Fibroblast of villous mesenchyme (primary cell): ENCODE measurements around the gene APOD. TPM values are rescaled to one million over a fixed set of nuclear protein-coding genes. Genes with fewer than 3 reads are reported as not detected.

Experiments used
- DNase-seq: peaks from one replicate; pipeline ENCODE4 v3.0.0-alpha.2; 2010; ENCODE audit warnings: low read depth
- H3K4me3 ChIP-seq: 2 replicates; pipeline ENCODE4 v1.5.1; 2011; ENCODE audit warnings: low read depth, mild to moderate bottlenecking, low read length
- CTCF ChIP-seq: IDR thresholded peaks from 2 replicates; pipeline ENCODE4 v1.5.1; 2012; ENCODE audit warnings: low read depth, mild to moderate bottlenecking, low read length; ENCODE audit not compliant: insufficient read depth
- total RNA-seq: library from RNA; depleted of rRNA; stranded (reverse); fragments of >200 nt; gene quantifications from 2 replicates; pipeline ENCODE4 v1.2.3, GENCODE V29; 2012

APOD gene
- total RNA-seq, 1 donor = 1.3 TPM

- no peak for DNase-seq
- TF ChIP-seq CTCF = no peak
- peak overlapping the region; percentile 3 for H3K4me3 ChIP-seq
These were observed 793 bp downstream of the APOD start for GRCh38 chr3:195582947-195583346.

GRCh38 chr3:195580744-195581443 is 2.8 kb downstream of the APOD start:
- peak; percentile 35 for DNase-seq
- H3K4me3 ChIP-seq = no peak overlapping the region
- no peak for TF ChIP-seq CTCF

- no peak for DNase-seq
- H3K4me3 ChIP-seq = no peak overlapping the region
- TF ChIP-seq CTCF = no peak
These were observed 4.5 kb downstream of the APOD start for GRCh38 chr3:195579281-195579680.

- DNase-seq = no peak
- TF ChIP-seq CTCF = no peak
These were observed 5.2 kb downstream of the APOD start for GRCh38 chr3:195578565-195578964.

GRCh38 chr3:195577645-195578177 is 6.0 kb downstream of the APOD start:
- no peak for DNase-seq
- TF ChIP-seq CTCF = no peak
- H3K4me3 ChIP-seq = no peak overlapping the region

More at GRCh38 chr3:195578565-195578964, 5.2 kb downstream of the APOD start:
- no peak overlapping the region for H3K4me3 ChIP-seq

- no peak for DNase-seq
- no peak overlapping the region for H3K4me3 ChIP-seq
- no peak for TF ChIP-seq CTCF
These were observed 9.0 kb downstream of the APOD start for GRCh38 chr3:195574497-195575304.
